AG10803 (cell line): ENCODE measurements around the gene TBC1D8.
A peak's percentile ranks its signal among the peaks of the same experiment; 100 is the strongest.

Experiments used
- DNase-seq: peaks from one replicate; pipeline ENCODE4 v3.0.0; 2010; ENCODE audit warnings: low read depth
- H3K4me3 ChIP-seq: 2 replicates; pipeline ENCODE4 v1.5.1; 2011; ENCODE audit warnings: mild to moderate bottlenecking, low read length, control low read depth
- TF ChIP-seq, protein P1 (sequence below): conservative IDR thresholded peaks from 2 replicates; pipeline ENCODE4 v1.5.1; 2011; ENCODE audit warnings: mild to moderate bottlenecking, low read length, control low read depth, inconsistent platforms

Gene TBC1D8

DNA sequence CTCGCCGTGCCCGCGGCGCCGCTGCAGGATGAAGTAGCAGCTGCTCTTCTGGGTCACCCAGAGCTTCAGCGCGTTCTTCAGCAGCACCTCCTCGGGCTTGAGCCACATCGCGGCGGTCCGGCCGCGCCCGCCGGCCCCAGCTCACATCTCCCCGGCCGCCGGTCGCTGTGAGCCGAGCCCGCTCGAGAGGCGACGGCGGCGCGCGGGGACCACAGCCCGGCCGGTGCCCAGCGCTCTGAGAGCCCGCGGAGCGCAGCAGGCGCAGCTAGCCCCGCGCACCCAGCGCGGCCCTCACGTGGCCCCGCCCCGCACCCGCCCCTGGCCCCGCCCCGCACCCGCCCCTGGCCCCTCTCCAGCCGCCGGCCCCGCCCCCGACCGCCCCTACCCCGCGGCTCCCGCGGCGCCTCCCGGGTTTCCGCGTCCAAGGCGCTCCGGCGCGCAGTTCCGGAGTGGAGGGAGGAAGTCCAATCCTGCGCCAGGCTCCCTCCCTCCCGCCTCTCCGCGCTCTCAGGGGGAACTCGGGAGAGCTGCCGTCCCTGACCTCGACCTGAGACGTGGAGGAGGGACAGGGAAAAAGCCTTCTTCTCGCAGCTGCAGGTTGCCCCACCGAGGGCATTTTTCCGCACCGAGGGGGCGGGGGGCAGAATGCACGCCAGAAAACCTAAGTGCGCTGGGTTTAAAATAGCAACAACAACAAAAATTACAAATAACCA is at the start of gene TBC1D8:
Gene TBC1D8, minus strand, starts transcription at position 237 of the 713 bp plus-strand sequence. Its CDS starts 129 bp downstream, at position 108.
- H3K4me3 ChIP-seq: peak within 1 kb of the TSS; percentile 70
- DNase-seq: peak; percentile 71
- TF ChIP-seq, protein P1, sequence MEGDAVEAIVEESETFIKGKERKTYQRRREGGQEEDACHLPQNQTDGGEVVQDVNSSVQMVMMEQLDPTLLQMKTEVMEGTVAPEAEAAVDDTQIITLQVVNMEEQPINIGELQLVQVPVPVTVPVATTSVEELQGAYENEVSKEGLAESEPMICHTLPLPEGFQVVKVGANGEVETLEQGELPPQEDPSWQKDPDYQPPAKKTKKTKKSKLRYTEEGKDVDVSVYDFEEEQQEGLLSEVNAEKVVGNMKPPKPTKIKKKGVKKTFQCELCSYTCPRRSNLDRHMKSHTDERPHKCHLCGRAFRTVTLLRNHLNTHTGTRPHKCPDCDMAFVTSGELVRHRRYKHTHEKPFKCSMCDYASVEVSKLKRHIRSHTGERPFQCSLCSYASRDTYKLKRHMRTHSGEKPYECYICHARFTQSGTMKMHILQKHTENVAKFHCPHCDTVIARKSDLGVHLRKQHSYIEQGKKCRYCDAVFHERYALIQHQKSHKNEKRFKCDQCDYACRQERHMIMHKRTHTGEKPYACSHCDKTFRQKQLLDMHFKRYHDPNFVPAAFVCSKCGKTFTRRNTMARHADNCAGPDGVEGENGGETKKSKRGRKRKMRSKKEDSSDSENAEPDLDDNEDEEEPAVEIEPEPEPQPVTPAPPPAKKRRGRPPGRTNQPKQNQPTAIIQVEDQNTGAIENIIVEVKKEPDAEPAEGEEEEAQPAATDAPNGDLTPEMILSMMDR: no peak

- DNase-seq: peak; percentile 21
- TF ChIP-seq, protein P1: no peak
- no peak overlapping the region for H3K4me3 ChIP-seq
Observed at GRCh38 chr2:101200676-101201075, 49.5 kb upstream of the TBC1D8 start.

DNA sequence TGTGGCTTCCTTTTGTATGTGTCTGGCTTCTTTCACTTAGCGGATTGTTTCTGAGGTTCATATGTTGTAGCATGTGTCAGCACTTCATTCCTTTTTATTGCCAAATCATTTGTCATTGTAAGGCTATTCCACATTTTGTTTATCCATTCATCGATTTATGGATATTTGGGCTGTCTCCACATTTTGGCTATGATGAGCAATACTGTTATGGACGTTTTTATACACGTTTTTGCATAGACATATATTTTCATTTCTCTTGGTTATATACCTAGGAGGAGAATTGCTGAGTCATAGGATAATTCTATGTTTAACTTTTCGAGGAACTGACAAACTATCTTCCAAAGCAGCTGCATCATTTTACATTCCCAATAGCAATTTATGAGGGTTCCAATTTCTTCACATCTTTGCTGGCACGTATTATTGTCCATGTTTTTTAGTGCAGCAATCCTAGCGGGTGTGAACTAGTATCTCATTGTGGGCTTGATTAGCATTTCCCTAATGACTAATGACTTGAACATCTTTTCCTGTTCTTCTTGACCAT is 48.1 kb upstream of the TBC1D8 start:
- TF ChIP-seq, protein P1: no peak
- no peak overlapping the region for H3K4me3 ChIP-seq
- peak; percentile 42 for DNase-seq

GRCh38 chr2:101197814-101198213 is 46.6 kb upstream of the TBC1D8 start:
- TF ChIP-seq, protein P1: no peak
- no peak for DNase-seq
- H3K4me3 ChIP-seq: no peak overlapping the region

DNA sequence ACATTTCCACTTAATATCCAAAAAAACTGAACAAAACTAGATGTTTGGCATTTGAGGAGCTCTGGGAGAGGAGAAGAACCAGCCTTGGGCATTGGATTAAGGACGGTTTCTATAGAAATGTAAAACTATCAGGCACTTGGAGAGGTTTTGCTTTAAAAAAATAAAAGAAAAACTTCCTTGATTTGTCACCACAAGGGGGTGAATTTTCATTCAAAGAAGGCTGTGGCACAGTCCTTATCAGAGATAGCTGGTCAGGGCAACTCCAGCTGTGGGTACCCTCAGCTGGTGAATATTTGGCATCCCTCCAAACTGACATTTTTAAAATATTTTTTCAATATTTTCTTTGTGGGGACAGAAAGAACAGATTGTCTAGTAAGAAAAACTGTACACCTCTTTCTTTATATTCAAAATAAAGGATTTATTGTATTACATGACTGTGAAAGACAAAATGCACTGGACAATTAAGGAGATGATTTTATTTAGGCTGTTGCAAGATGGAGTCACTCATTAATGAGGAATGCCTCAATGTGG is 46.1 kb upstream of the TBC1D8 start:
- no peak overlapping the region for H3K4me3 ChIP-seq
- no peak for DNase-seq
- TF ChIP-seq, protein P1: peak; percentile 26

- no peak overlapping the region for H3K4me3 ChIP-seq
- DNase-seq: no peak
- TF ChIP-seq, protein P1: no peak
Observed at GRCh38 chr2:101195871-101196661, 44.9 kb upstream of the TBC1D8 start.
